ENCODE measurements around the gene RELB.

Gene RELB

DNA sequence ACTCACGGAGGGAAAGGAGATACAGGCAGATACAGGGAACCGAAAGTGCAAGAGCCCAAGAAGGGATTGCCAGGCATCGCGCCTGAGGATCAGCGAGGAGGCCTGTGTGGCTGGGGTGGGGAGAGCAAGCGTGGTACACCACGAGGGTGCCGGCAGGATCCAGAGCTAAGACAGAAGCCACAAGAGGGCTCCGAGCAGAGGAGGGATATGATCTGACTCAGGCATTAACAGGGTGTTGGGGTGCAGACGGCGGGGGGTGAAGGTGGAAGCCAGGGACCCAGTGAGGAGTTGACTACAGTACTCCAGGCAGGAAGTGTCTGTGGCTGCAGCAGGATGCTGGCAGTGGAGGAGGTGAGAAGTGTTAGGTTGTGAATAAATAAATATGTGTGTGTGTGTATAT is 86.3 kb downstream of the RELB start:
- DNase-seq = no peak
